IMR-90 (cell line): ENCODE measurements around the gene RHOH. TPM values are rescaled to one million over a fixed set of nuclear protein-coding genes. Genes with fewer than 3 reads are reported as not detected.

Experiments
- ATAC-seq: fragments of 200-7000 bp; cut with Tn5 transposase; 2 replicates; pipeline ENCODE4 v1.9.1; 2020; ENCODE audit warnings: low read depth, mild to moderate bottlenecking, moderate library complexity
- BruUV-seq: library from RNA; stranded (reverse); fragments of 400-500 nt; replicated peaks from 2 replicates; lab custom pipeline; 2021; lab: Mats Ljungman, UMichigan
- CTCF ChIA-PET: fragments of 300-600 bp; formaldehyde crosslinking; extraction: SDS; loops from one replicate; lab custom pipeline; 2021; ENCODE audit warnings: antibody characterized with exemption; lab: Yijun Ruan, JAX
- POLR2A ChIA-PET: fragments of 300-600 bp; sonication (Branson Sonifier 250); formaldehyde crosslinking; loops from one replicate; lab custom pipeline; 2022; ENCODE audit warnings: antibody characterized with exemption; ENCODE audit not compliant: unreplicated experiment; lab: Charles Lee
- DNase-seq: peaks from one replicate; pipeline ENCODE4 v3.0.0; 2013
- H2AFZ ChIP-seq: replicated peaks from 2 replicates; pipeline ENCODE3; 2013; ENCODE audit warnings: low read length, mild to moderate bottlenecking; ENCODE audit not compliant: poor library complexity
- H2AK5ac ChIP-seq: 2 replicates; pipeline ENCODE4 v1.6.1; 2013; ENCODE audit warnings: low read depth, low read length, inconsistent platforms
- H2AK9ac ChIP-seq: replicated peaks from 2 replicates; pipeline ENCODE3; 2013; ENCODE audit warnings: mild to moderate bottlenecking, low read depth, low read length, moderate library complexity; ENCODE audit not compliant: poor library complexity
- H2BK120ac ChIP-seq: 2 replicates; pipeline ENCODE4 v1.6.1; 2013; ENCODE audit warnings: low read depth, low read length, inconsistent platforms
- H2BK15ac ChIP-seq: 3 replicates; pipeline ENCODE4 v1.6.1; 2013; ENCODE audit warnings: low read depth, low read length, inconsistent platforms
- H2BK20ac ChIP-seq: 2 replicates; pipeline ENCODE4 v1.6.1; 2013; ENCODE audit warnings: low read depth, mild to moderate bottlenecking, inconsistent platforms, low read length, moderate library complexity
- H2BK5ac ChIP-seq: 2 replicates; pipeline ENCODE4 v1.6.1; 2013; ENCODE audit warnings: mild to moderate bottlenecking, low read depth, low read length, inconsistent platforms; ENCODE audit not compliant: poor library complexity, severe bottlenecking
- H3K14ac ChIP-seq: replicated peaks from 2 replicates; pipeline ENCODE4 v1.6.1; 2013; ENCODE audit warnings: low read depth, low read length, inconsistent platforms
- H3K18ac ChIP-seq: 2 replicates; pipeline ENCODE4 v1.6.1; 2013; ENCODE audit warnings: low read depth, low read length, control low read depth
- H3K23ac ChIP-seq: 2 replicates; pipeline ENCODE4 v1.6.1; 2013; ENCODE audit warnings: low read depth, low read length, inconsistent platforms
- H3K27ac ChIP-seq: 2 replicates; pipeline ENCODE4 v1.5.1; 2013; ENCODE audit warnings: mild to moderate bottlenecking, control low read depth, low read length; ENCODE audit not compliant: insufficient read depth
- H3K27me3 ChIP-seq: 2 replicates; pipeline ENCODE4 v1.6.1; 2013; ENCODE audit warnings: low read length; ENCODE audit not compliant: control insufficient read depth, insufficient read depth
- H3K36me3 ChIP-seq: 2 replicates; pipeline ENCODE4 v1.6.1; 2013; ENCODE audit warnings: low read length, mixed read lengths; ENCODE audit not compliant: control insufficient read depth, insufficient read depth
- H3K4ac ChIP-seq: 2 replicates; pipeline ENCODE4 v1.6.1; 2013; ENCODE audit warnings: low read depth, low read length, inconsistent platforms
- H3K4me1 ChIP-seq: 2 replicates; pipeline ENCODE4 v1.6.1; 2013; ENCODE audit warnings: low read length, mixed read lengths; ENCODE audit not compliant: control insufficient read depth, insufficient read depth
- H3K4me2 ChIP-seq: 2 replicates; pipeline ENCODE4 v1.6.1; 2013; ENCODE audit warnings: low read depth, mild to moderate bottlenecking, control low read depth, low read length, moderate library complexity
- H3K4me3 ChIP-seq: 2 replicates; pipeline ENCODE4 v1.5.1; 2013; ENCODE audit warnings: low read depth, mild to moderate bottlenecking, control low read depth, low read length, moderate library complexity; ENCODE audit not compliant: insufficient read depth
- H3K56ac ChIP-seq: 2 replicates; pipeline ENCODE4 v1.6.1; 2013; ENCODE audit warnings: low read length, inconsistent platforms; ENCODE audit not compliant: insufficient read depth; ENCODE audit errors: extremely low read depth
- H3K79me1 ChIP-seq, 2 experiments: 2 replicates each; pipeline ENCODE4 v1.6.1; 2013; ENCODE audit warnings: low read length in 2 of 2, inconsistent platforms in 1 of 2, low read depth in 1 of 2
- H3K9ac ChIP-seq: 2 replicates; pipeline ENCODE4 v1.6.1; 2013; ENCODE audit warnings: low read depth, low read length, control low read depth
- H3K9me1 ChIP-seq: 2 replicates; pipeline ENCODE4 v1.6.1; 2013; ENCODE audit warnings: low read length, inconsistent platforms; ENCODE audit not compliant: insufficient read depth
- H3K9me3 ChIP-seq: 2 replicates; pipeline ENCODE4 v1.6.1; 2013; ENCODE audit warnings: low read length; ENCODE audit not compliant: control insufficient read depth, insufficient read depth
- H4K20me1 ChIP-seq: 2 replicates; pipeline ENCODE4 v1.6.1; 2013; ENCODE audit warnings: low read length, inconsistent platforms; ENCODE audit not compliant: insufficient read depth
- H4K5ac ChIP-seq: 2 replicates; pipeline ENCODE4 v1.6.1; 2013; ENCODE audit warnings: mild to moderate bottlenecking, low read depth, low read length, control low read depth
- H4K8ac ChIP-seq, 2 experiments: 2 replicates each; pipeline ENCODE4 v1.6.1; 2013; ENCODE audit warnings: low read depth in 2 of 2, low read length in 2 of 2, control low read depth in 1 of 2, inconsistent platforms in 1 of 2
- H4K91ac ChIP-seq: 2 replicates; pipeline ENCODE4 v1.6.1; 2013; ENCODE audit warnings: low read depth, low read length, inconsistent platforms; ENCODE audit not compliant: insufficient read depth
- CEBPB ChIP-seq: IDR thresholded peaks from 2 replicates; pipeline ENCODE4 v1.6.1; 2012; ENCODE audit warnings: low read depth, low read length, improper control_type of control experiment
- CHD1 ChIP-seq: IDR thresholded peaks from 2 replicates; pipeline ENCODE4 v1.6.1; 2012; ENCODE audit warnings: low read depth, low read length, improper control_type of control experiment
- ELK1 ChIP-seq: fragments of 150-350 bp; IDR thresholded peaks from 2 replicates; pipeline ENCODE4 v1.6.1; 2016; ENCODE audit warnings: low read depth, mild to moderate bottlenecking, low read length, moderate library complexity, borderline replicate concordance
- FOS ChIP-seq: fragments of 150-350 bp; IDR thresholded peaks from 2 replicates; pipeline ENCODE4 v1.6.1; 2016; ENCODE audit warnings: low read depth, low read length
- MAFK ChIP-seq: IDR thresholded peaks from 2 replicates; pipeline ENCODE4 v1.6.1; 2012; ENCODE audit warnings: low read depth, low read length, improper control_type of control experiment
- MAZ ChIP-seq: IDR thresholded peaks from 2 replicates; pipeline ENCODE4 v1.6.1; 2012; ENCODE audit warnings: low read depth, mild to moderate bottlenecking, low read length, improper control_type of control experiment, moderate library complexity, borderline replicate concordance
- MXI1 ChIP-seq: IDR thresholded peaks from 2 replicates; pipeline ENCODE4 v1.6.1; 2012; ENCODE audit warnings: low read depth, mild to moderate bottlenecking, low read length, moderate library complexity, borderline replicate concordance
- NFE2L2 ChIP-seq: fragments of 150-350 bp; IDR thresholded peaks from 2 replicates; pipeline ENCODE4 v1.6.1; 2016; ENCODE audit warnings: low read depth, mild to moderate bottlenecking, low read length
- POLR2A ChIP-seq: IDR thresholded peaks from 2 replicates; pipeline ENCODE4 v1.6.1; 2012; ENCODE audit warnings: mild to moderate bottlenecking, low read depth, low read length
- RAD21 ChIP-seq: IDR thresholded peaks from 2 replicates; pipeline ENCODE4 v1.6.1; 2012; ENCODE audit warnings: low read length, improper control_type of control experiment
- RCOR1 ChIP-seq: IDR thresholded peaks from 2 replicates; pipeline ENCODE4 v1.6.1; 2012; ENCODE audit warnings: mild to moderate bottlenecking, low read length, improper control_type of control experiment; ENCODE audit not compliant: insufficient replicate concordance
- RFX5 ChIP-seq: IDR thresholded peaks from 2 replicates; pipeline ENCODE4 v1.8.0; 2012; ENCODE audit warnings: low read depth, mild to moderate bottlenecking, low read length, moderate library complexity
- USF2 ChIP-seq: fragments of 150-350 bp; IDR thresholded peaks from 2 replicates; pipeline ENCODE4 v1.6.1; 2017; ENCODE audit warnings: mild to moderate bottlenecking, antibody characterized with exemption, low read length, low read depth
- WGBS, 2 experiments: methylation state at CpG; one replicate each; pipeline versions ENCODE4 v1.1.5 to v1.1.7; 2013; ENCODE audit warnings: missing lambda C conversion rate in 2 of 2; ENCODE audit not compliant: insufficient read length in 1 of 2; ENCODE audit errors: extremely low coverage in 2 of 2; 5-methylcytosine and 5-hydroxymethylcytosine counted together
- dilution Hi-C: fragments of 300-500 bp; cut with HindIII; formaldehyde crosslinking; loops from one replicate; pipeline ENCODE4 v1.14.3; 2018; ENCODE audit warnings: low sequenced_read_pairs; ENCODE audit not compliant: unreplicated experiment
- in situ Hi-C: fragments of 300-500 bp; cut with MboI; formaldehyde crosslinking; loops from 3 replicates; pipeline ENCODE4 v1.14.3; 2019; ENCODE audit warnings: low sequenced_read_pairs, inconsistent platforms, mixed read lengths
- intact Hi-C: fragments of 100-400 bp; cut with micrococcal nuclease; formaldehyde crosslinking; loops from 2 replicates; pipeline ENCODE4 v1.10.0; 2022
- polyA plus RNA-seq, 3 experiments: library from polyadenylated mRNA; depleted of rRNA; stranded (reverse); fragments of >200 nt; gene quantifications; 2 replicates each; pipeline ENCODE4 v1.2.3, GENCODE V29; 2012; ENCODE audit warnings: low replicate concordance in 1 of 3
- total RNA-seq: library from RNA; depleted of rRNA; stranded (reverse); fragments of >200 nt; gene quantifications from 2 replicates; pipeline ENCODE4 v1.2.3, GENCODE V29; 2012

The RHOH gene
- total and polyA plus RNA-seq, 2 of the 4 experiments (the other 2 are of a cell fraction): not detected

- in situ Hi-C loops (no loop called here), dilution Hi-C loops (no loop called here), intact Hi-C loops (no loop called here)
- no peaks in the 10 kb centered on the region for H3K36me3 ChIP-seq
- H3K4me2 ChIP-seq: no peak overlapping the region
- TF ChIP-seq CEBPB (no peak), MXI1 (no peak), MAZ (no peak), FOS (no peak), MAFK (no peak), RAD21 (no peak), ELK1 (no peak), RFX5 (no peak), USF2 (no peak), CHD1 (no peak), RCOR1 (no peak), NFE2L2 (no peak), POLR2A (no peak)
- DNase-seq (no peak), ATAC-seq (no peak)
- H4K5ac ChIP-seq: no peak overlapping the region
- no peaks in the 10 kb centered on the region for H3K4me1 ChIP-seq
- no peak overlapping the region for H3K56ac ChIP-seq
- no peak overlapping the region for H2BK15ac ChIP-seq
- peaks cover 4% of the 10 kb centered on the region; the same call in 1 of the 2 replicates for H3K27me3 ChIP-seq
- WGBS, 2 experiments: no CpG with 5 or more reads among the region's 2 CpGs
- no peak overlapping the region for H2AFZ ChIP-seq
- no peaks in the 10 kb centered on the region for H3K79me1 ChIP-seq
- H4K91ac ChIP-seq: no peak overlapping the region
- no TSS peak for BruUV-seq
- H3K4ac ChIP-seq: no peak overlapping the region
- H3K14ac ChIP-seq: no peak overlapping the region
- no peaks in the 10 kb centered on the region for H3K9me1 ChIP-seq
- H4K20me1 ChIP-seq: no peaks in the 10 kb centered on the region
- no peak overlapping the region for H3K9ac ChIP-seq
- CTCF ChIA-PET: interaction anchor here (1.2 kb wide), 1 partner anchor 14 kb away, joined by 4 read pairs; no protein-coding TSS in a partner anchor
- no peaks in the 10 kb centered on the region for H3K9me3 ChIP-seq
- H3K4me3 ChIP-seq: no peak overlapping the region
- no peak overlapping the region for H2BK20ac ChIP-seq
- no peak overlapping the region for H2BK5ac ChIP-seq
- H4K8ac ChIP-seq: no peak overlapping the region
- no peak overlapping the region for H2AK5ac ChIP-seq
- POLR2A ChIA-PET: no interaction called here
- no peak overlapping the region for H3K23ac ChIP-seq
- no peak overlapping the region for H3K27ac ChIP-seq
- no peak overlapping the region for H3K18ac ChIP-seq
- no peak overlapping the region for H2AK9ac ChIP-seq
- H2BK120ac ChIP-seq: no peak overlapping the region
Observed at GRCh38 chr4:40177591-40177990, 19.2 kb upstream of the RHOH start.
